CD4-positive, alpha-beta T cell treated with Interleukin-15 for 4 hours (primary cell): ENCODE measurements around the gene DAPK1.

Experiments
- DNase-seq: peaks from one replicate; pipeline ENCODE4 v3.0.0-alpha.2; 2020; ENCODE audit warnings: low spot score

The DAPK1 gene

GRCh38 chr9:87594194-87594593 lies 96.5 kb downstream of the DAPK1 start:
- DNase-seq: no peak

GRCh38 chr9:87594662-87595061 lies 97.0 kb downstream of the DAPK1 start:
- DNase-seq: no peak

GRCh38 chr9:87595610-87596009 lies 97.9 kb downstream of the DAPK1 start:
- no peak for DNase-seq

GRCh38 chr9:87596862-87597261 lies 99.2 kb downstream of the DAPK1 start:
- DNase-seq: no peak

- DNase-seq: no peak
These were observed 100.2 kb downstream of the DAPK1 start for GRCh38 chr9:87597710-87598443.

- no peak for DNase-seq
These were observed 102.4 kb downstream of the DAPK1 start for GRCh38 chr9:87599901-87600610.

- DNase-seq: no peak
These were observed 103.5 kb downstream of the DAPK1 start for GRCh38 chr9:87601176-87601575.

GRCh38 chr9:87601595-87601994 lies 103.9 kb downstream of the DAPK1 start:
- no peak for DNase-seq

GRCh38 chr9:87602933-87603643 lies 105.4 kb downstream of the DAPK1 start:
- DNase-seq: no peak

- no peak for DNase-seq
These were observed 106.3 kb downstream of the DAPK1 start for GRCh38 chr9:87603854-87604490.

- no peak for DNase-seq
These were observed 107.4 kb downstream of the DAPK1 start for GRCh38 chr9:87604886-87605588.

- no peak for DNase-seq
These were observed 108.0 kb downstream of the DAPK1 start for GRCh38 chr9:87605676-87606075.

- no peak for DNase-seq
These were observed 109.3 kb downstream of the DAPK1 start for GRCh38 chr9:87606841-87607521.

- DNase-seq: no peak
These were observed 110.2 kb downstream of the DAPK1 start for GRCh38 chr9:87607859-87608258.

GRCh38 chr9:87609002-87609401 lies 111.3 kb downstream of the DAPK1 start:
- DNase-seq: no peak

- DNase-seq: no peak
These were observed 111.8 kb downstream of the DAPK1 start for GRCh38 chr9:87609486-87609885.

- no peak for DNase-seq
These were observed 112.8 kb downstream of the DAPK1 start for GRCh38 chr9:87610200-87611155.

GRCh38 chr9:87611776-87612175 lies 114.1 kb downstream of the DAPK1 start:
- DNase-seq: no peak

GRCh38 chr9:87612536-87612935 lies 114.9 kb downstream of the DAPK1 start:
- no peak for DNase-seq
